LNCAP (cell line): Measurements from ENCODE around the gene KCNJ9.

ENCODE experiments used
- CTCF ChIP-seq: fragments of 450-650 bp; IDR thresholded peaks from 2 replicates; pipeline ENCODE4 v1.5.1; 2017; ENCODE audit warnings: mild to moderate bottlenecking

Gene KCNJ9

GRCh38 chr1:160129046-160129445 lies 47.7 kb downstream of the KCNJ9 start:
- TF ChIP-seq CTCF: no peak

- TF ChIP-seq CTCF: no peak
These were observed 48.2 kb downstream of the KCNJ9 start for GRCh38 chr1:160129558-160129957.

GRCh38 chr1:160129966-160130365 lies 48.6 kb downstream of the KCNJ9 start:
- TF ChIP-seq CTCF: no peak

GRCh38 chr1:160130486-160130885 lies 49.1 kb downstream of the KCNJ9 start:
- TF ChIP-seq CTCF: no peak

GRCh38 chr1:160130939-160131338 lies 49.6 kb downstream of the KCNJ9 start:
- no peak for TF ChIP-seq CTCF

GRCh38 chr1:160131803-160132565 lies 50.6 kb downstream of the KCNJ9 start:
- no peak for TF ChIP-seq CTCF

- no peak for TF ChIP-seq CTCF
These were observed 52.8 kb downstream of the KCNJ9 start for GRCh38 chr1:160133990-160134770.
